ENCODE results near the gene ARHGDIA.
"Not testable (repeated sequence)": the region's sequence is repeated elsewhere in the genome, so short reads cannot be mapped to it uniquely, and the experiment has no call there.

The ARHGDIA gene

GRCh38 chr17:81842725-81843504 is 28.2 kb downstream of the ARHGDIA start:
- DNase-seq (ENCODE audit: low spot score), result no peak

GRCh38 chr17:81842378-81842724 is 28.8 kb downstream of the ARHGDIA start:
- DNase-seq (ENCODE audit: low spot score), result no peak

- DNase-seq (ENCODE audit: low spot score), result no peak
Observed at GRCh38 chr17:81841866-81842265, 29.3 kb downstream of the ARHGDIA start.

- DNase-seq (ENCODE audit: low spot score), result no peak
Observed at GRCh38 chr17:81840826-81841778, 30.0 kb downstream of the ARHGDIA start.

- not testable (repeated sequence) for DNase-seq (ENCODE audit: low spot score)
Observed at GRCh38 chr17:81840059-81840458, 31.1 kb downstream of the ARHGDIA start.

- DNase-seq (ENCODE audit: low spot score), result no peak
Observed at GRCh38 chr17:81839301-81839700, 31.8 kb downstream of the ARHGDIA start.

GRCh38 chr17:81838753-81839255 is 32.3 kb downstream of the ARHGDIA start:
- DNase-seq (ENCODE audit: low spot score), result no peak

- no peak for DNase-seq (ENCODE audit: low spot score)
Observed at GRCh38 chr17:81837641-81838040, 33.5 kb downstream of the ARHGDIA start.

- no peak for DNase-seq (ENCODE audit: low spot score)
Observed at GRCh38 chr17:81834831-81835267, 36.3 kb downstream of the ARHGDIA start, which contains the start of gene PPP1R27. TSS of gene PPP1R27 (minus strand) at chr17:81835050. CDS start at chr17:81834953, 97 bp downstream.

GRCh38 chr17:81833921-81834830 is 37.0 kb downstream of the ARHGDIA start:
- DNase-seq (ENCODE audit: low spot score), result no peak

GRCh38 chr17:81833160-81833920 is 37.8 kb downstream of the ARHGDIA start, which contains the start of gene MCRIP1:
TSS of gene MCRIP1 (minus strand) at chr17:81833291. CDS start at chr17:81824506, 8,785 bp downstream.
- DNase-seq (ENCODE audit: low spot score), result peak; percentile 90

- no peak for DNase-seq (ENCODE audit: low spot score)
Observed at GRCh38 chr17:81832608-81833159, 38.5 kb downstream of the ARHGDIA start.

- no peak for DNase-seq (ENCODE audit: low spot score)
Observed at GRCh38 chr17:81831957-81832607, 39.1 kb downstream of the ARHGDIA start.

GRCh38 chr17:81831563-81831956 is 39.6 kb downstream of the ARHGDIA start:
- no peak for DNase-seq (ENCODE audit: low spot score)

GRCh38 chr17:81829858-81830257 is 41.3 kb downstream of the ARHGDIA start:
- DNase-seq (ENCODE audit: low spot score), result no peak

GRCh38 chr17:81828656-81829055 is 42.5 kb downstream of the ARHGDIA start:
- DNase-seq (ENCODE audit: low spot score), result no peak

- DNase-seq (ENCODE audit: low spot score), result no peak
Observed at GRCh38 chr17:81825841-81826466, 45.2 kb downstream of the ARHGDIA start.

- DNase-seq (ENCODE audit: low spot score), result no peak
Observed at GRCh38 chr17:81824595-81824994, 46.5 kb downstream of the ARHGDIA start.

- no peak for DNase-seq (ENCODE audit: low spot score)
Observed at GRCh38 chr17:81823820-81824550, 47.2 kb downstream of the ARHGDIA start.
